COLO829 (cell line): ENCODE measurements around the gene CAPN7.

Experiments
- DNase-seq: peaks from one replicate; pipeline ENCODE4 v3.0.0; 2012; ENCODE audit warnings: low spot score

Gene CAPN7

GRCh38 chr3:15276028-15276724, 70.1 kb downstream of the CAPN7 start:
- peak; percentile 16 for DNase-seq

- DNase-seq, result no peak
Measured at GRCh38 chr3:15277861-15278500, 71.9 kb downstream of the CAPN7 start.

- no peak for DNase-seq
Measured at GRCh38 chr3:15279205-15279604, 73.2 kb downstream of the CAPN7 start.

- no peak for DNase-seq
Measured at GRCh38 chr3:15279671-15280402, 73.8 kb downstream of the CAPN7 start.

- no peak for DNase-seq
Measured at GRCh38 chr3:15280853-15281532, 74.9 kb downstream of the CAPN7 start.

GRCh38 chr3:15281817-15282216, 75.8 kb downstream of the CAPN7 start:
- no peak for DNase-seq

- no peak for DNase-seq
Measured at GRCh38 chr3:15283702-15284101, 77.7 kb downstream of the CAPN7 start.

GRCh38 chr3:15284121-15284889, 78.3 kb downstream of the CAPN7 start:
- peak; percentile 53 for DNase-seq

- DNase-seq, result no peak
Measured at GRCh38 chr3:15286022-15286421, 80.0 kb downstream of the CAPN7 start.

- DNase-seq, result no peak
Measured at GRCh38 chr3:15287565-15288330, 81.7 kb downstream of the CAPN7 start.

GRCh38 chr3:15288331-15289035, 82.4 kb downstream of the CAPN7 start:
- no peak for DNase-seq

GRCh38 chr3:15289661-15290060, 83.6 kb downstream of the CAPN7 start:
- no peak for DNase-seq

- DNase-seq, result no peak
Measured at GRCh38 chr3:15290736-15291135, 84.7 kb downstream of the CAPN7 start.

GRCh38 chr3:15291589-15292541, 85.8 kb downstream of the CAPN7 start:
- no peak for DNase-seq

- DNase-seq, result no peak
Measured at GRCh38 chr3:15292765-15293522, 86.9 kb downstream of the CAPN7 start.

GRCh38 chr3:15294929-15295328, 88.9 kb downstream of the CAPN7 start:
- DNase-seq, result no peak

GRCh38 chr3:15295506-15295905, 89.5 kb downstream of the CAPN7 start:
- no peak for DNase-seq

- no peak for DNase-seq
Measured at GRCh38 chr3:15297608-15298350, 91.7 kb downstream of the CAPN7 start.
